Mesothelial cell of epicardium (in vitro differentiated cells): ENCODE measurements around the gene TBC1D14. TPM values are rescaled to one million over a fixed set of nuclear protein-coding genes. Genes with fewer than 3 reads are reported as not detected.
"Not testable (repeated sequence)": the region's sequence is repeated elsewhere in the genome, so short reads cannot be mapped to it uniquely, and the experiment has no call there.

ENCODE experiments used
- DNase-seq, 2 experiments: peaks; one replicate each; pipeline ENCODE4 v3.0.0; 2021; ENCODE audit warnings: low spot score in 2 of 2; ENCODE audit not compliant: unreplicated experiment in 2 of 2
- H3K27ac Mint-ChIP-seq: 2 replicates; pipeline ENCODE4 v1.8.0; 2021; ENCODE audit warnings: mixed read lengths
- H3K27me3 Mint-ChIP-seq: 2 replicates; pipeline ENCODE4 v1.8.0; 2021; ENCODE audit warnings: low read depth, mixed read lengths
- H3K36me3 Mint-ChIP-seq: 2 replicates; pipeline ENCODE4 v1.8.0; 2021; ENCODE audit warnings: mixed read lengths
- H3K4me1 Mint-ChIP-seq: 2 replicates; pipeline ENCODE4 v1.8.0; 2021; ENCODE audit warnings: mixed read lengths
- H3K4me3 Mint-ChIP-seq: 2 replicates; pipeline ENCODE4 v1.8.0; 2021; ENCODE audit warnings: mild to moderate bottlenecking, moderate library complexity, mixed read lengths
- H3K9me3 Mint-ChIP-seq: 2 replicates; pipeline ENCODE4 v1.8.0; 2021; ENCODE audit warnings: mixed read lengths
- total RNA-seq: library from RNA; stranded (reverse); gene quantifications from 3 replicates; pipeline ENCODE4 v1.2.1, GENCODE V29; 2021
- TF ChIP-seq, protein P1 (sequence below): fragments of 200-600 bp; sonication (generic); IDR thresholded peaks from one replicate; pipeline ENCODE4 v1.5.0; 2021; ENCODE audit warnings: antibody characterized with exemption; ENCODE audit not compliant: unreplicated experiment

TBC1D14 gene
- total RNA-seq, 1 donor from 2014 or later: 54.5 TPM

DNA sequence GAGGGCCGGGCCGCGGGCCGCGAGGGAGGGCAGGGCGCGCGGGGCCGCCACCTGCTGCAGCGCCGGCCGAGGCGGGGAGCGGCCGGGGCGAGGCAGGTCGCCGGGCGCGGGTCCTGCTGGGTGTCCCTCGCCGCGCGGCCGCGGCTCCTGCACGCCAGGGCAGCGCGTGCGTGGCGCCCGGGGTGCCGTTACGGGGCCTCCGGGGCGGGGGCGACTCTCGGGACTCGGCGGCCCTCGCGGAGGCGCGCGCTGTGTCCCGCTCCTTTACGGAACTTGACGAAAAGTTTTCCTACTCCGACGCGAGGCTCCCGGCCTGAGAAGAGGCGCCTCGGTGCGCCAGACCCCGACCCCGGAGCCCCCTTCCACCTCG lies 329 bp downstream of the TBC1D14 start:
- Mint-ChIP-seq H3K4me1 (peaks cover 29% of the 10 kb centered on the region), H3K4me3 (peak overlapping the region; percentile 96), H3K9me3 (no peaks in the 10 kb centered on the region), H3K27ac (peak overlapping the region; percentile 93), H3K36me3 (no peaks in the 10 kb centered on the region), H3K27me3 (peaks cover 12% of the 10 kb centered on the region)
- DNase-seq: peak; percentile 45 to 63
- TF ChIP-seq, protein P1, sequence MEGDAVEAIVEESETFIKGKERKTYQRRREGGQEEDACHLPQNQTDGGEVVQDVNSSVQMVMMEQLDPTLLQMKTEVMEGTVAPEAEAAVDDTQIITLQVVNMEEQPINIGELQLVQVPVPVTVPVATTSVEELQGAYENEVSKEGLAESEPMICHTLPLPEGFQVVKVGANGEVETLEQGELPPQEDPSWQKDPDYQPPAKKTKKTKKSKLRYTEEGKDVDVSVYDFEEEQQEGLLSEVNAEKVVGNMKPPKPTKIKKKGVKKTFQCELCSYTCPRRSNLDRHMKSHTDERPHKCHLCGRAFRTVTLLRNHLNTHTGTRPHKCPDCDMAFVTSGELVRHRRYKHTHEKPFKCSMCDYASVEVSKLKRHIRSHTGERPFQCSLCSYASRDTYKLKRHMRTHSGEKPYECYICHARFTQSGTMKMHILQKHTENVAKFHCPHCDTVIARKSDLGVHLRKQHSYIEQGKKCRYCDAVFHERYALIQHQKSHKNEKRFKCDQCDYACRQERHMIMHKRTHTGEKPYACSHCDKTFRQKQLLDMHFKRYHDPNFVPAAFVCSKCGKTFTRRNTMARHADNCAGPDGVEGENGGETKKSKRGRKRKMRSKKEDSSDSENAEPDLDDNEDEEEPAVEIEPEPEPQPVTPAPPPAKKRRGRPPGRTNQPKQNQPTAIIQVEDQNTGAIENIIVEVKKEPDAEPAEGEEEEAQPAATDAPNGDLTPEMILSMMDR: no peak

DNA sequence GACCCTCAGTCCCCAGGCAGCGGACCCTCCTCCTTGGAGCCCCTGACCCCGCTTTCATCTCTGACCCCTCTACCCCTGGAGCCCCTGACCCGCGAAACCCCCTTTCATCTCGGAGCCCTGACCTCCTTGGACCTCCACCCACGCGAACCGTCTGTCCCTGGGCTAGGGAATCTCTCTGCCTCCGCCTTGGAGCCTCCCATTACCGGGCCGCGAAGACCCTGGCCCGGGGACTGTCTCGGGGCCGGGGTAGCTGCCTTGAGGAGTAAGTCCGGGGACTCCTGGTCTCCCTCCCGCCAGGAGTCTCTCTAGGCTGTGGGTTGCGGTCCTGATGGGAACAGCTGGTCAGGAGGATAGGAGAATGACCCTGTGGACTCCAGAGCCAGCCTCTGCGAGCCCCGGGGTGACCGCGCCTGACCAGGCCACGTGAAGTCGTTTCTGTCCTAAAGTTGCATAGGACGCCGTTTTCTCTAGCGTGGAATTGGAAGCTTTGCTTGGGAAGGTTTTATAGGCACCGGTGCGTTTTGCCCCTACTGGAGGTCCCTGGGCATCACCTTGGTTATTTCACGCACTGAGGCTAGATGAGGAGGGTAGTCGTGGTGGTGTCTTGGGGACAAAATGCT lies 824 bp downstream of the TBC1D14 start:
- Mint-ChIP-seq H3K4me3 (peak overlapping the region; percentile 96), H3K36me3 (no peaks in the 10 kb centered on the region), H3K9me3 (no peaks in the 10 kb centered on the region), H3K27ac (peak overlapping the region; percentile 93), H3K4me1 (peaks cover 29% of the 10 kb centered on the region), H3K27me3 (peaks cover 12% of the 10 kb centered on the region)
- TF ChIP-seq, protein P1: no peak
- no peak for DNase-seq

DNA sequence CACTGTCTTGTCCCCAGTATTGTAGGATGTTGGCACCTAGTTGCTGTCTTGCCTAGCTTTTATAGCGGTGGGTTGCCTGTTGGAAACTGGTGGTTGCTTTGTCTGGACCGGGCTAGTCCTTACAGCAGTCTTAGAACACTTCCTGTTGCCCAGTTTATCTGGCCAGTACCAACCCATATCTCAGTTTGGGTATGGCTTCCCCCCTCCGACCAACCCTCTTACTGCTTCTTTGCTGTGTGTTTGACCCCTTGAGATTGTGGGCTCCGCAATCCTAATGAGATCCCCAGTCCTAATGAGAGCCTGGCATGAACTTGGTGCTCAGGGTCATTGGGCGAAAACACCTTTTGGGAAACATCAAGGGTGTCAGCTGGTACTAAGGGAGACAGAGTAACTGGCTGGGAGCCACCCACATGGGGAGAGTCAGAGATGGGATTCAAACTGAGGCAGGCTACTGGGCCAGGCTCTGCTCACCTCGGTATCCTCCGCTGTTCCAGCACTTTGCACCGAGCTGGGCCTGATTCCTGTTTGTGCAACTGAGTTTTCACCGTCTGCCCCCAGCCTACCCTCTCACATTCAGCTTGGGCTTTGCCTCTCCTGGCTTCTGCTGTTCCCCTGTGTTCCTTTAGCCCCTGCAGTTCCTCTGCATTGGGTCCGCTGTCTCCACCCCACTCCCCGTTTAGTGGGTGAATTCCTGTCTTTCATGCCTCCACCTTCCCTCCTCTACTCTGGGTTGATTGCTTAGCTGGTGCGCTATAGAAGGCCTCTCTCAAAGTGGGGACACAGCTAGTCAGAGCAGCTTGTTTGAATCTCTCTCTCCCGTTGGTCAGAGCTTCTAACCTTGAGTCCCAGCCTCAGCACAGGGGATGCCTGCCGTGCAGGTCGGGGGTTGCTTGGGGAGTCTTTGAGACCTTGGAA lies 1.6 kb downstream of the TBC1D14 start:
- no peaks in the 10 kb centered on the region for H3K9me3 Mint-ChIP-seq
- H3K36me3 Mint-ChIP-seq: no peaks in the 10 kb centered on the region
- H3K4me3 Mint-ChIP-seq: peak overlapping the region; percentile 96
- TF ChIP-seq, protein P1: no peak
- no peak for DNase-seq
- H3K4me1 Mint-ChIP-seq: peaks cover 32% of the 10 kb centered on the region
- H3K27me3 Mint-ChIP-seq: peaks cover 10% of the 10 kb centered on the region
- no peak overlapping the region for H3K27ac Mint-ChIP-seq

DNA sequence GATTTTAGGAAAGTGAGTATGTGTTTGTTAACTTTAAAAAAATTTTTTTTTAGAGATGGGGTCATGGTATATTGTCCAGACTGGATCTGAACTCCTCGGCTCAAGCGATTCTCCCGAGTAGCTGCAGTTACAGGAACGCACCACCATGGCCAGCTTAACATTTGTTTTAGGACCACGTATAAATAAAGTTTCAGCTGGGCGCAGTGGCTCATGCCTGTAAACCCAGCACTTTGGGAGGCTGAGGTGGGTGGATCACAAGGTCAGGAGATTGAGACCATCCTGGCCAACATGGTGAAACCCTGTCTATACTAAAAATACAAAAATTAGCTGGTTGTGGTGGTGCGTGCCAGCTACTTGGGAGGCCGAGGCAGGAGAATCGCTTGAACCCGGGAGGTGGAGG lies 2.3 kb downstream of the TBC1D14 start:
- H3K36me3 Mint-ChIP-seq, H3K4me3 Mint-ChIP-seq, H3K9me3 Mint-ChIP-seq, DNase-seq, H3K27me3 Mint-ChIP-seq, H3K27ac Mint-ChIP-seq: not testable (repeated sequence)
- peaks cover 39% of the 10 kb centered on the region for H3K4me1 Mint-ChIP-seq

DNA sequence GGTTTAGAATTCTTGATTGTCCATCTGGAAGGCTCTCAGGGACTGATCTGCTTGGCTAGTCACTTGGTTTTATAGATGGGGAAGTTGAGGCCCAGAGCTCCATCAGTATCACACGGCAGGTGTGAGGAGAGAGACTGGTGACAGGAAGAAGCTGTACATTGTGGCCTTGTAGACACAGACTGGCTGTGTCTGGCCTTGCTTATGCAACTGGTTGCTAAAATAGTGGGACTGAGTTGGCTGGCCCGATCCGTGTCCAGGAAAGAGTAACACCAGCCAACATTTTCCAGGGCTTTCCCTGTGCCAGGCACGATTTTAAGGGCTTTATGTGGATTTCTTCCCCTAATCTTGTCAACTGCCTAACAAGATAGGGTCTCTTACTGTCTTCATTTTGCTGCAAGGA lies 2.8 kb downstream of the TBC1D14 start:
- Mint-ChIP-seq H3K27me3 (peaks cover 6% of the 10 kb centered on the region), H3K4me3 (no peak overlapping the region), H3K36me3 (no peaks in the 10 kb centered on the region), H3K27ac (no peak overlapping the region), H3K4me1 (peaks cover 42% of the 10 kb centered on the region), H3K9me3 (no peaks in the 10 kb centered on the region)
- TF ChIP-seq, protein P1: no peak
- DNase-seq: no peak

DNA sequence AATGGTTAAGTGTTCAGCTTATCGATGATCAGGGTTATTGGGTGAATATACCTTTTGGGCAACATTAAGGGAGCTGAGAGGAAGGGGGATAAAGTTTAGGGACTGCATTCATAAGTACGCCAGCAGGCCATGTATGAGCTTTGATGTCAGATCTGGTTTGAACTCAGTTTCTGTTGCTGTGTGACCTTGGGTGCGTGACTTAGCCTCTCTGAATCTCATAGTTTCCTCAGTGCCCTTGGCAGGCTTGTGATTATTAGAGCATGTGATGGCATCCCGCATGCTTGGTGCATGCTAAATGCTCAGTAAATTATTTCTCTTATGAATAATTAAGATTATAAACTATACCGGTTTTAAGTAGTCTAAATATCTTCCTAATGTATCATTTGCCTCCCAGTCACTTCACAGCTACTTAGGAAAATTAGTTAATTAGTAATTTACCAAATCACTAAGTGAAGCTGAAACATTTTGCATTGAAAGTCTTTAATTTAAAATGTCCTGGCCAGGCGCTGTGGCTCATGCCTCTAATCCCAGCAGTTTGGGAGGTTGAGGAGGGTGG lies 3.8 kb downstream of the TBC1D14 start:
- TF ChIP-seq, protein P1: no peak
- Mint-ChIP-seq H3K36me3 (no peaks in the 10 kb centered on the region), H3K9me3 (no peaks in the 10 kb centered on the region), H3K27me3 (peaks cover 2% of the 10 kb centered on the region), H3K4me3 (no peak overlapping the region), H3K4me1 (peaks cover 44% of the 10 kb centered on the region), H3K27ac (no peak overlapping the region)
- DNase-seq: no peak
